Nephron (organoid): ENCODE measurements around the gene P2RX1.

Experiments
- H3K27ac Mint-ChIP-seq, 3 experiments: 2 replicates each; pipeline ENCODE4 v1.8.0; 2020; ENCODE audit warnings: mixed read lengths in 3 of 3, mild to moderate bottlenecking in 2 of 3, moderate library complexity in 1 of 3
- H3K27me3 Mint-ChIP-seq: 2 replicates; pipeline ENCODE4 v1.8.0; 2021; ENCODE audit warnings: low read depth, mild to moderate bottlenecking, moderate library complexity, mixed read lengths
- H3K36me3 Mint-ChIP-seq: 2 replicates; pipeline ENCODE4 v1.8.0; 2020; ENCODE audit warnings: low read depth, mixed read lengths
- H3K4me1 Mint-ChIP-seq: 2 replicates; pipeline ENCODE4 v1.8.0; 2020; ENCODE audit warnings: mixed read lengths
- H3K4me3 Mint-ChIP-seq, 3 experiments: 2 replicates each; pipeline ENCODE4 v1.8.0; 2020; ENCODE audit warnings: mild to moderate bottlenecking in 3 of 3, mixed read lengths in 3 of 3, moderate library complexity in 2 of 3
- H3K9me3 Mint-ChIP-seq: 2 replicates; pipeline ENCODE4 v1.8.0; 2020; ENCODE audit warnings: mixed read lengths
- TF ChIP-seq, protein P1 (sequence below), 3 experiments: fragments of 200-600 bp; sonication (generic); IDR thresholded peaks; one replicate each; pipeline ENCODE4 v1.5.0; 2021; ENCODE audit warnings: antibody characterized with exemption in 3 of 3; ENCODE audit not compliant: unreplicated experiment in 3 of 3

Gene P2RX1

GRCh38 chr17:3915995-3916696 lies at the start of gene P2RX1:
P2RX1 (minus strand) TSS chr17:3916465; CDS start chr17:3916225, 240 bp downstream.
- TF ChIP-seq, protein P1, sequence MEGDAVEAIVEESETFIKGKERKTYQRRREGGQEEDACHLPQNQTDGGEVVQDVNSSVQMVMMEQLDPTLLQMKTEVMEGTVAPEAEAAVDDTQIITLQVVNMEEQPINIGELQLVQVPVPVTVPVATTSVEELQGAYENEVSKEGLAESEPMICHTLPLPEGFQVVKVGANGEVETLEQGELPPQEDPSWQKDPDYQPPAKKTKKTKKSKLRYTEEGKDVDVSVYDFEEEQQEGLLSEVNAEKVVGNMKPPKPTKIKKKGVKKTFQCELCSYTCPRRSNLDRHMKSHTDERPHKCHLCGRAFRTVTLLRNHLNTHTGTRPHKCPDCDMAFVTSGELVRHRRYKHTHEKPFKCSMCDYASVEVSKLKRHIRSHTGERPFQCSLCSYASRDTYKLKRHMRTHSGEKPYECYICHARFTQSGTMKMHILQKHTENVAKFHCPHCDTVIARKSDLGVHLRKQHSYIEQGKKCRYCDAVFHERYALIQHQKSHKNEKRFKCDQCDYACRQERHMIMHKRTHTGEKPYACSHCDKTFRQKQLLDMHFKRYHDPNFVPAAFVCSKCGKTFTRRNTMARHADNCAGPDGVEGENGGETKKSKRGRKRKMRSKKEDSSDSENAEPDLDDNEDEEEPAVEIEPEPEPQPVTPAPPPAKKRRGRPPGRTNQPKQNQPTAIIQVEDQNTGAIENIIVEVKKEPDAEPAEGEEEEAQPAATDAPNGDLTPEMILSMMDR (IDR thresholded peaks at IDR 0.05; ENCODE audit: unreplicated experiment in 3 of 3) = no peak
- Mint-ChIP-seq H3K36me3 (no peaks in the 10 kb centered on the region), H3K4me1 (peaks cover 12% of the 10 kb centered on the region), H3K4me3 (no peak within 1 kb of the TSS), H3K27me3 (peaks cover 10% of the 10 kb centered on the region), H3K27ac (peak within 1 kb of the TSS in 2 of 3 experiments; percentile 12 to 25), H3K9me3 (no peaks in the 10 kb centered on the region)

GRCh38 chr17:3965118-3965800 lies 49.0 kb upstream of the P2RX1 start:
- Mint-ChIP-seq H3K36me3 (no peaks in the 10 kb centered on the region), H3K27ac (no peak overlapping the region), H3K4me1 (peaks cover 34% of the 10 kb centered on the region), H3K27me3 (peaks cover 69% of the 10 kb centered on the region), H3K4me3 (peak overlapping the region; percentile 41 to 59 (median 51)), H3K9me3 (no peaks in the 10 kb centered on the region)
- TF ChIP-seq, protein P1 (IDR thresholded peaks at IDR 0.05; ENCODE audit: unreplicated experiment in 3 of 3) = no peak

- peaks cover 38% of the 10 kb centered on the region for H3K4me1 Mint-ChIP-seq
- peak within 1 kb of the TSS; percentile 57 to 74 (median 59) for H3K4me3 Mint-ChIP-seq
- H3K36me3 Mint-ChIP-seq = no peaks in the 10 kb centered on the region
- TF ChIP-seq, protein P1 (IDR thresholded peaks at IDR 0.05; ENCODE audit: unreplicated experiment in 3 of 3) = no peak
- H3K27me3 Mint-ChIP-seq = peaks cover 71% of the 10 kb centered on the region
- no peaks in the 10 kb centered on the region for H3K9me3 Mint-ChIP-seq
- H3K27ac Mint-ChIP-seq = no peak within 1 kb of the TSS
These were observed 48.2 kb upstream of the P2RX1 start, which contains the start of gene ATP2A3 for GRCh38 chr17:3964203-3965117. ATP2A3 (minus strand) TSS chr17:3964437; CDS start chr17:3964291, 146 bp downstream.

DNA sequence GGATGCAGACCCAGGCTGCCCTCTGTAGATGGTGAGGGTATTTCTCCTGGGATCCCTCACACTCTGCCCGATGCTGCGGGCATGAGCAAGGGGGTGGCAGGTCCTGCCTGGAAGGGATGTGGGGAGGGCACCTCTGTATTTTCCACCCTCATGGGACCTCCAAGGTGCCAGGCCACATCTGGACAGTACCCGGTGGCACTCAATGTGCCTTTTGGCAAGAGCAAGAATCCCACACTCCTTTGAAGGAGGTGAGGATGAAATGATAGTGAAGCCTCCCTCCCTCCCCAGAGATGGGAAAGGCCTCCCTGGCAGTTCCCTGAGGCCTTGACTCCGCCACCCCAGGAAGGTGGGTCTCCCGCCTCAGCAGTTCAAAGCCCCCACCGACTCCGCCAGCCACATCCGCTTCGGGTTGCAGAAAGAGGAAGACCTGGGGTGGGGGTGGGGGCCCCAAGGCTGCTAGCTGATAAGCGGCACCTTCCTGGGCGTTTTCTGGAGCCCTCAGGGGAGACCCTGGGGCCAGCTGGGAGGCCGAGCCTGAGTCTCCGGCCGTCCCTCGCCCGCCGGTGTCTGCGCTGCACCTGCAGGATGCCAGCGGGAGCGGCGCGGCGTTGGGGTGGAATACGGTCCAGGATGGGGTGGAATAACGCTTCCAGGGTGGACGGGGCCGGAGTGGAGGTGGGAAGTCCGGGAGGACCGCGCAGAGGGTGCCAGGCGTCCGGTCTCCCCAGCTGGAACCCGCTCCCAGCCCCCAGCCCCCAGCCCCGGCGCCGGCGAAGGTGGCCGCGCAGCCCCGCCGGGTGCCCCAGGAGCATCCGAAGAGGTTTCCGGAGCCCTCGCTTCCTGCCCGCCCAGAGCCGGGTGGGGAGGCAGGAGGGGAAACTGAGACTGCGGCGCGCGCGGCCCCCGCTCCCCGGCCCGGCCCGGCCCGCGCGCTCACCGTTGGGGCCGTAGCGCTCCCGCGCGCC lies 47.3 kb upstream of the P2RX1 start:
- Mint-ChIP-seq H3K9me3 (no peaks in the 10 kb centered on the region), H3K27ac (no peak overlapping the region), H3K4me1 (peaks cover 42% of the 10 kb centered on the region), H3K4me3 (peak overlapping the region; percentile 25 to 50 (median 40)), H3K36me3 (no peaks in the 10 kb centered on the region), H3K27me3 (peaks cover 68% of the 10 kb centered on the region)
- TF ChIP-seq, protein P1 (IDR thresholded peaks at IDR 0.05; ENCODE audit: unreplicated experiment in 3 of 3) = no peak

GRCh38 chr17:3962965-3963236 lies 46.6 kb upstream of the P2RX1 start:
- TF ChIP-seq, protein P1 (IDR thresholded peaks at IDR 0.05; ENCODE audit: unreplicated experiment in 3 of 3) = no peak
- Mint-ChIP-seq H3K4me1 (peaks cover 42% of the 10 kb centered on the region), H3K27ac (peak overlapping the region in 1 of 3 experiments; percentile 16), H3K27me3 (peaks cover 65% of the 10 kb centered on the region), H3K4me3 (peak overlapping the region in 2 of 3 experiments; percentile 40 to 50), H3K36me3 (no peaks in the 10 kb centered on the region), H3K9me3 (no peaks in the 10 kb centered on the region)
